ENCODE results near the gene NDUFAF5.

- TF ChIP-seq CTCF (IDR thresholded peaks at IDR 0.05; ENCODE audit: insufficient read depth, low read length): no peak
- TF ChIP-seq GABPA (IDR thresholded peaks at IDR 0.05; ENCODE audit: low read depth): 0 out of 2 replicates have a peak, but pooled peaks have one; percentile 42
- TF ChIP-seq REST (IDR thresholded peaks at IDR 0.05; ENCODE audit: insufficient replicate concordance, low read depth): no peak
- 0 out of 2 replicates have a peak, but pooled peaks have one; percentile 53 for TF ChIP-seq POLR2AphosphoS5 (IDR thresholded peaks at IDR 0.05; ENCODE audit: low read depth)
- TF ChIP-seq SPI1 (IDR thresholded peaks at IDR 0.05; ENCODE audit: borderline replicate concordance, low read depth): peak; percentile 34; the same call in 1 of the 2 replicates
Measured at GRCh38 chr20:13868331-13868730, 83.5 kb downstream of the NDUFAF5 start.

Measured in HL-60 (cell line).